Measurements from ENCODE around the gene NXNL1. TPM values are rescaled to one million over a fixed set of nuclear protein-coding genes. Genes with fewer than 3 reads are reported as not detected.

The NXNL1 gene
- total and polyA plus RNA-seq, 9 of the 15 experiments (the other 6 are each of a cell fraction or from before 2014, with no cell fraction given): not detected

DNA sequence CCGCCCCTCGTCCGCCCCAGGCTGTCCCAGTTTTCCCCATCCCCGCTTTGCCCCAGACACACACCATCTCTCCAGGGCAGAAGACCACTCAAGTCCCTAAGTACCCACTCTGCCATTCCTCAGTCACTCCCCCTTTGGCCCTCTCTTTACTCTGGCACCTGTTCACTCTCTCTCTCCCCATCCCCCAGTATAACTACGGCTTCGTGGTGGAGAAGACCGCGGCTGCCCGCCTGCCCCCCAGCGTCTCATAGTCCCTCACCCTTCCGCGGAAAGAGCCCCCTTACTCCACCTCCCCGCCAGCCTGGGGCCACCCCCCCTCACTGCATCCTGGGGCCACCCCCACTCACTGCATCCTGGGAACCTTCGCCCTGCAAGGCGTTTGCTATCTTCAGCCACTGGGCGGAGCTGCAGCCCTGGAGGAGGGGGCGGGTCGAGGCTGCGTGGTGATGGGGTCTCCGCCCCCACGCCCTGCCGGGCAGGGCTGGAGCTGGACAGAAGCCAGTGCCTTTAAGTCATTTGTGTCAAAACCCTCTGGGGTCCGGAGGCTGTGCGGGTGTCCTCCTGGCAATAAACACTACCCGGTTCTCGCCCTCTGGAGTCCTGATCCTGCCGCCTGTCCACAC, 35.9 kb downstream of the NXNL1 start (continued):
- TF ChIP-seq STAG1 (CRISPR knock-in tag; IDR thresholded peaks at IDR 0.05; ENCODE audit: borderline replicate concordance): no peak; the same call in 1 of the 2 replicates
- peak; percentile 32; the same call in 1 of the 2 replicates for TF ChIP-seq JUND (IDR thresholded peaks at IDR 0.05; ENCODE audit: borderline replicate concordance, low read depth, low read length)
- TF ChIP-seq JUND (tag; IDR thresholded peaks at IDR 0.05; ENCODE audit: borderline replicate concordance, low read depth, low read length): no peak; the same call in 2 of the 3 replicates
- TF ChIP-seq MAZ (CRISPR knock-in tag; conservative IDR thresholded peaks at IDR 0.05 in 1 of 2, IDR thresholded peaks at IDR 0.05 in 1 of 2): peak in 1 of 2 experiments; percentile 89; a peak in 2 of 4 replicates
- TF ChIP-seq KDM4B (IDR thresholded peaks at IDR 0.05; ENCODE audit: borderline replicate concordance in 2 of 2, low read depth in 1 of 2): peak in 1 of 2 experiments; percentile 52; a peak in 1 of 4 replicates
- TF ChIP-seq, protein P1, sequence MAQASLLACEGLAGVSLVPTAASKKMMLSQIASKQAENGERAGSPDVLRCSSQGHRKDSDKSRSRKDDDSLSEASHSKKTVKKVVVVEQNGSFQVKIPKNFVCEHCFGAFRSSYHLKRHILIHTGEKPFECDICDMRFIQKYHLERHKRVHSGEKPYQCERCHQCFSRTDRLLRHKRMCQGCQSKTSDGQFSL (CRISPR knock-in tag; IDR thresholded peaks at IDR 0.05): peak; percentile 92
- TF ChIP-seq, protein P1 (tag; IDR thresholded peaks at IDR 0.05): peak in 1 of 2 experiments; percentile 86; a peak in 2 of 4 replicates
- TF ChIP-seq, protein P2, sequence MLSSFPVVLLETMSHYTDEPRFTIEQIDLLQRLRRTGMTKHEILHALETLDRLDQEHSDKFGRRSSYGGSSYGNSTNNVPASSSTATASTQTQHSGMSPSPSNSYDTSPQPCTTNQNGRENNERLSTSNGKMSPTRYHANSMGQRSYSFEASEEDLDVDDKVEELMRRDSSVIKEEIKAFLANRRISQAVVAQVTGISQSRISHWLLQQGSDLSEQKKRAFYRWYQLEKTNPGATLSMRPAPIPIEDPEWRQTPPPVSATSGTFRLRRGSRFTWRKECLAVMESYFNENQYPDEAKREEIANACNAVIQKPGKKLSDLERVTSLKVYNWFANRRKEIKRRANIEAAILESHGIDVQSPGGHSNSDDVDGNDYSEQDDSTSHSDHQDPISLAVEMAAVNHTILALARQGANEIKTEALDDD (IDR thresholded peaks at IDR 0.05): no peak
- TF ChIP-seq HCFC1 (IDR thresholded peaks at IDR 0.05; ENCODE audit: low read depth, low read length): 0 out of 2 replicates have a peak, but pooled peaks have one; percentile 28
- TF ChIP-seq, protein P3, sequence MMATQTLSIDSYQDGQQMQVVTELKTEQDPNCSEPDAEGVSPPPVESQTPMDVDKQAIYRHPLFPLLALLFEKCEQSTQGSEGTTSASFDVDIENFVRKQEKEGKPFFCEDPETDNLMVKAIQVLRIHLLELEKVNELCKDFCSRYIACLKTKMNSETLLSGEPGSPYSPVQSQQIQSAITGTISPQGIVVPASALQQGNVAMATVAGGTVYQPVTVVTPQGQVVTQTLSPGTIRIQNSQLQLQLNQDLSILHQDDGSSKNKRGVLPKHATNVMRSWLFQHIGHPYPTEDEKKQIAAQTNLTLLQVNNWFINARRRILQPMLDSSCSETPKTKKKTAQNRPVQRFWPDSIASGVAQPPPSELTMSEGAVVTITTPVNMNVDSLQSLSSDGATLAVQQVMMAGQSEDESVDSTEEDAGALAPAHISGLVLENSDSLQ (IDR thresholded peaks at IDR 0.05): peak; percentile 42; the same call in 1 of the 2 replicates
- TF ChIP-seq, protein P4, sequence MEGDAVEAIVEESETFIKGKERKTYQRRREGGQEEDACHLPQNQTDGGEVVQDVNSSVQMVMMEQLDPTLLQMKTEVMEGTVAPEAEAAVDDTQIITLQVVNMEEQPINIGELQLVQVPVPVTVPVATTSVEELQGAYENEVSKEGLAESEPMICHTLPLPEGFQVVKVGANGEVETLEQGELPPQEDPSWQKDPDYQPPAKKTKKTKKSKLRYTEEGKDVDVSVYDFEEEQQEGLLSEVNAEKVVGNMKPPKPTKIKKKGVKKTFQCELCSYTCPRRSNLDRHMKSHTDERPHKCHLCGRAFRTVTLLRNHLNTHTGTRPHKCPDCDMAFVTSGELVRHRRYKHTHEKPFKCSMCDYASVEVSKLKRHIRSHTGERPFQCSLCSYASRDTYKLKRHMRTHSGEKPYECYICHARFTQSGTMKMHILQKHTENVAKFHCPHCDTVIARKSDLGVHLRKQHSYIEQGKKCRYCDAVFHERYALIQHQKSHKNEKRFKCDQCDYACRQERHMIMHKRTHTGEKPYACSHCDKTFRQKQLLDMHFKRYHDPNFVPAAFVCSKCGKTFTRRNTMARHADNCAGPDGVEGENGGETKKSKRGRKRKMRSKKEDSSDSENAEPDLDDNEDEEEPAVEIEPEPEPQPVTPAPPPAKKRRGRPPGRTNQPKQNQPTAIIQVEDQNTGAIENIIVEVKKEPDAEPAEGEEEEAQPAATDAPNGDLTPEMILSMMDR (IDR thresholded peaks at IDR 0.05 in 2 of 3, conservative IDR thresholded peaks at IDR 0.05 in 1 of 3; ENCODE audit: insufficient read depth in 2 of 3, low read depth in 1 of 3, low read length in 3 of 3): peak; percentile 78 to 87 (median 80)
- TF ChIP-seq, protein P5, sequence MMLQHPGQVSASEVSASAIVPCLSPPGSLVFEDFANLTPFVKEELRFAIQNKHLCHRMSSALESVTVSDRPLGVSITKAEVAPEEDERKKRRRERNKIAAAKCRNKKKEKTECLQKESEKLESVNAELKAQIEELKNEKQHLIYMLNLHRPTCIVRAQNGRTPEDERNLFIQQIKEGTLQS (IDR thresholded peaks at IDR 0.05): no peak
- TF ChIP-seq, protein P5 (CRISPR knock-in tag; conservative IDR thresholded peaks at IDR 0.05): no peak
- TF ChIP-seq ZNF354B (CRISPR knock-in tag; IDR thresholded peaks at IDR 0.05): no peak
- no peak for TF ChIP-seq RBBP5 (IDR thresholded peaks at IDR 0.05; ENCODE audit: borderline replicate concordance, insufficient read depth, low read length, poor library complexity, severe bottlenecking)
- TF ChIP-seq ESRRA (IDR thresholded peaks at IDR 0.05; ENCODE audit: borderline replicate concordance, low read depth): no peak
- 0 out of 2 replicates have a peak, but pooled peaks have one; percentile 14 for TF ChIP-seq SMAD4 (CRISPR knock-in tag; conservative IDR thresholded peaks at IDR 0.05)
- TF ChIP-seq ZNF384 (IDR thresholded peaks at IDR 0.05; ENCODE audit: low read depth, low read length): peak; percentile 61
- no peak for TF ChIP-seq ZNF695 (CRISPR knock-in tag; IDR thresholded peaks at IDR 0.05)
- peak; percentile 75 for TF ChIP-seq RB1 (IDR thresholded peaks at IDR 0.05; ENCODE audit: low read depth)
- TF ChIP-seq MEIS2 (IDR thresholded peaks at IDR 0.05; ENCODE audit: partially characterized antibody): peak; percentile 69
- peak; percentile 53; the same call in 1 of the 2 replicates for TF ChIP-seq ZNF263 (CRISPR knock-in tag; IDR thresholded peaks at IDR 0.05; ENCODE audit: borderline replicate concordance)
